ENCODE results near the gene TNNT3.

TNNT3 gene

DNA sequence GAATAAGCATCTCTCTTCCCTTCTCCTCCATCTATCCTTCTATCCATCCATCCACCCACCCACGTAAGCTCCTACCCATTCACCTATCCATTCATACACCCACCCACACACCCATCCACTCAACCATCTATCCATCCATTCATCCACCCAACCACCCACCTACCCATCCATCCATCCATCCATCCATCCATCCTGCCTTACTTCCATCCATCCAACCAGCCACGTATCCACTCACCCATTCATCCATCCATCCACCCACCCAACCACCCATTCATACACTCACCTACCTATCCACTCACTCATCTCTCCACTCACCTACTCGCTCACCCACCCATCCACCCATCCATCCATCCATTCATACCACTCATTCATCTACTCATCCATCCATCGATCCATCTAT lies 13.2 kb downstream of the TNNT3 start:
- Histone ChIP-seq H3K79me2 (ENCODE audit: insufficient read depth, low read length) (no peaks in the 10 kb centered on the region), H3K27ac (ENCODE audit: low read length) (no peak overlapping the region), H3K4me3 (ENCODE audit: low read depth in 1 of 2, low read length in 2 of 2) (no peak overlapping the region), H3K9me3 (ENCODE audit: insufficient read depth, low read length, severe bottlenecking) (no peaks in the 10 kb centered on the region), H3K4me2 (ENCODE audit: insufficient read depth, low read length) (no peak overlapping the region), H3K9ac (ENCODE audit: low read depth, low read length) (no peak overlapping the region), H2AFZ (ENCODE audit: low read depth, low read length) (no peak overlapping the region), H3K36me3 (ENCODE audit: insufficient read depth, low read length) (no peaks in the 10 kb centered on the region), H4K20me1 (ENCODE audit: insufficient read depth, low read length) (no peaks in the 10 kb centered on the region), H3K4me1 (ENCODE audit: insufficient read depth, low read length) (no peaks in the 10 kb centered on the region), H3K27me3 (ENCODE audit: insufficient read depth, low read length, poor library complexity) (no peaks in the 10 kb centered on the region)
- DNase-seq (no peak), ATAC-seq (ENCODE audit: insufficient read depth, low read depth) (no peak)
- no peak for TF ChIP-seq CTCF (IDR thresholded peaks at IDR 0.05; ENCODE audit: borderline replicate concordance, extremely low read depth, low read length, poor library complexity, severe bottlenecking)

- Histone ChIP-seq H3K4me1 (ENCODE audit: insufficient read depth, low read length) (no peaks in the 10 kb centered on the region), H4K20me1 (ENCODE audit: insufficient read depth, low read length) (no peaks in the 10 kb centered on the region; the same call in 1 of the 2 replicates), H3K4me3 (ENCODE audit: low read depth in 1 of 2, low read length in 2 of 2) (no peak overlapping the region), H3K79me2 (ENCODE audit: insufficient read depth, low read length) (no peaks in the 10 kb centered on the region), H3K27me3 (ENCODE audit: insufficient read depth, low read length, poor library complexity) (no peaks in the 10 kb centered on the region), H2AFZ (ENCODE audit: low read depth, low read length) (no peak overlapping the region), H3K36me3 (ENCODE audit: insufficient read depth, low read length) (no peaks in the 10 kb centered on the region), H3K9me3 (ENCODE audit: insufficient read depth, low read length, severe bottlenecking) (no peaks in the 10 kb centered on the region), H3K27ac (ENCODE audit: low read length) (no peak overlapping the region), H3K4me2 (ENCODE audit: insufficient read depth, low read length) (no peak overlapping the region), H3K9ac (ENCODE audit: low read depth, low read length) (no peak overlapping the region)
- TF ChIP-seq CTCF (IDR thresholded peaks at IDR 0.05; ENCODE audit: borderline replicate concordance, extremely low read depth, low read length, poor library complexity, severe bottlenecking) (no peak), EZH2 (IDR thresholded peaks at IDR 0.05; ENCODE audit: borderline replicate concordance, low read depth, low read length, severe bottlenecking) (no peak)
- ATAC-seq (ENCODE audit: insufficient read depth, low read depth) = no peak
- no peak for DNase-seq
These were observed 14.2 kb downstream of the TNNT3 start for GRCh38 chr11:1933416-1934334.

DNA sequence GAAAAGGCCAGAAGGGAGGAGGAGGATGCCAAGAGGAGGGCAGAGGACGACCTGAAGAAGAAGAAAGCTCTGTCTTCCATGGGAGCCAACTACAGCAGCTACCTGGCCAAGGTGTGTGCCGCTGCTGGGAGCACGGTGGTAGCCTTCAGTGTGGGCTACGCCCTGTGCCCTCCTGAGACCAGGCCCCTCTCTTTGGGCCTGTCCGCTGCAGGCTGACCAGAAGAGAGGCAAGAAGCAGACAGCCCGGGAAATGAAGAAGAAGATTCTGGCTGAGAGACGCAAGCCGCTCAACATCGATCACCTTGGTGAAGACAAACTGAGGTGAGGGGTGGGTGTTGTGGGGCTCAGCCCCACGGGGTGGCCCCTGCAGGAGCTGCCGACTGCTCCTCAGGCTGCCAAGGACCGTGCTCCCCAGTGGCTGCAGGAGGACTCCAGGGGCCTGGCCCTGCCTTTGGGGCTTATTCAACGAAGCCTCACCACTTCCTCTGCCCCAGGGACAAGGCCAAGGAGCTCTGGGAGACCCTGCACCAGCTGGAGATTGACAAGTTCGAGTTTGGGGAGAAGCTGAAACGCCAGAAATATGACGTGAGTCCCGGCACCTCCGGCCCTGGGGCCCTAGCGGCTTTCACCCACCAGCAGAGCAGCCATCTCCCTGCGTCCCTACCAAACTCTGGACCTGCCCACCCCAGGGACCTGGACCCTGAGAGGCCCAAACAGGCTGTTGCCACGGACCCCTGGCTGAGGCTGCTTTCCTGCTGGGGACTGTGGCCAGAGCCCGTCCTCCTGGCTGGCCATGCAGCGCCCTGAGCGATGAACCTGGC lies 15.0 kb downstream of the TNNT3 start:
- TF ChIP-seq EZH2 (IDR thresholded peaks at IDR 0.05; ENCODE audit: borderline replicate concordance, low read depth, low read length, severe bottlenecking) (no peak), CTCF (IDR thresholded peaks at IDR 0.05; ENCODE audit: borderline replicate concordance, extremely low read depth, low read length, poor library complexity, severe bottlenecking) (no peak)
- Histone ChIP-seq H3K4me1 (ENCODE audit: insufficient read depth, low read length) (no peaks in the 10 kb centered on the region), H3K79me2 (ENCODE audit: insufficient read depth, low read length) (no peaks in the 10 kb centered on the region), H3K4me2 (ENCODE audit: insufficient read depth, low read length) (no peak overlapping the region), H3K4me3 (ENCODE audit: low read depth in 1 of 2, low read length in 2 of 2) (no peak overlapping the region), H3K27me3 (ENCODE audit: insufficient read depth, low read length, poor library complexity) (no peaks in the 10 kb centered on the region), H4K20me1 (ENCODE audit: insufficient read depth, low read length) (no peaks in the 10 kb centered on the region; the same call in 1 of the 2 replicates), H3K36me3 (ENCODE audit: insufficient read depth, low read length) (no peaks in the 10 kb centered on the region), H3K9me3 (ENCODE audit: insufficient read depth, low read length, severe bottlenecking) (no peaks in the 10 kb centered on the region), H3K27ac (ENCODE audit: low read length) (no peak overlapping the region), H3K9ac (ENCODE audit: low read depth, low read length) (no peak overlapping the region), H2AFZ (ENCODE audit: low read depth, low read length) (no peak overlapping the region)
- no peak for DNase-seq
- ATAC-seq (ENCODE audit: insufficient read depth, low read depth) = no peak

All from DND-41 (cell line).